ENCODE results near the gene CSF2RB. TPM values are rescaled to one million over a fixed set of nuclear protein-coding genes. Genes with fewer than 3 reads are reported as not detected.

CSF2RB gene
- total and polyA plus RNA-seq, 2 of the 13 experiments (the other 11 are each of a cell fraction or from before 2014, with no cell fraction given) = not detected

DNA sequence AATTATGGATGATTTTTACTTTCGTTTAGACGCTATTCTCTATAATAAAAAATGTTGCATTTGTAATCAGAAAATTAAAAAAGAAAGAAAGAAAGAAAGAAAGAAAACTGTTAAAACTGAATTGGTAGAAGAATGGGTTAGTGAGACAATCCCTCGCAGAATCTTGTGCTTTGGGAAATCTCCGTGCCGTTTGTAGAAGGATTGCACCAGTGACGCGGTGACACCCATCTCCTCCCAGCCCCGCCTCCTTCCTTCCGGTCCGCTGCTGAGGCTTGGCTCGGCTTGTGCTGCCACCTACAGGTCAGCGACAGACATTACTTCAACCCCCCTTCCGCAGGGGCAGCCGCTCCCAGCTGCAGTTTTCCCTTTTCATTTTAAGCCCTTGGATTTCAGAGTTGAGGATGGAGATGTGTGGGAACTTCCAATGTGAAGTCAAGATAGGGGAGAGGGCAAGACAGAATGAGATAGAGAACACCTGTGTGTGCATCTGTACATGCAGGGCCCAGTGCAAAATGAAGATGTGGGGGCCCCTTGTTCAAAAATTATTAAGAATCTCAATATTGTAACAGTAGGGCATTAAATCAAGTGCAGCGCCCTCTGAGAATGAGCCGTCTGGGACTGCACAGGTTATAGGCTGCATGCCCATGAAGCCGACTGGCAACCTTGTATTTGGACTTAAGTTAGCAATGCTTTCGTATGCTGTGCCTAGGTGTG lies 64.7 kb downstream of the CSF2RB start (continued):
- TF ChIP-seq ZNF10 (CRISPR knock-in tag; IDR thresholded peaks at IDR 0.05; ENCODE audit: borderline replicate concordance, low read depth) (no peak), FOXJ3 (CRISPR knock-in tag; IDR thresholded peaks at IDR 0.05; ENCODE audit: borderline replicate concordance) (no peak), HOXA9 (CRISPR knock-in tag; IDR thresholded peaks at IDR 0.05; ENCODE audit: borderline replicate concordance) (no peak), ATF7-NPFF (CRISPR knock-in tag; IDR thresholded peaks at IDR 0.05; ENCODE audit: low read depth) (no peak), ZNF432 (CRISPR knock-in tag; IDR thresholded peaks at IDR 0.05; ENCODE audit: borderline replicate concordance) (no peak), EED (CRISPR knock-in tag; IDR thresholded peaks at IDR 0.05) (no peak), FOXP1 (IDR thresholded peaks at IDR 0.05) (no peak), FOXP1 (CRISPR knock-in tag; IDR thresholded peaks at IDR 0.05) (no peak), JUND (CRISPR knock-in tag; IDR thresholded peaks at IDR 0.05) (no peak), ZBTB7A (CRISPR knock-in tag; IDR thresholded peaks at IDR 0.05) (no peak), ZNF17 (CRISPR knock-in tag; IDR thresholded peaks at IDR 0.05) (no peak), ZNF782 (CRISPR knock-in tag; IDR thresholded peaks at IDR 0.05; ENCODE audit: borderline replicate concordance) (no peak), MIER2 (CRISPR knock-in tag; IDR thresholded peaks at IDR 0.05) (no peak), ZBTB42 (CRISPR knock-in tag; IDR thresholded peaks at IDR 0.05) (no peak)
- TF ChIP-seq, protein P1, sequence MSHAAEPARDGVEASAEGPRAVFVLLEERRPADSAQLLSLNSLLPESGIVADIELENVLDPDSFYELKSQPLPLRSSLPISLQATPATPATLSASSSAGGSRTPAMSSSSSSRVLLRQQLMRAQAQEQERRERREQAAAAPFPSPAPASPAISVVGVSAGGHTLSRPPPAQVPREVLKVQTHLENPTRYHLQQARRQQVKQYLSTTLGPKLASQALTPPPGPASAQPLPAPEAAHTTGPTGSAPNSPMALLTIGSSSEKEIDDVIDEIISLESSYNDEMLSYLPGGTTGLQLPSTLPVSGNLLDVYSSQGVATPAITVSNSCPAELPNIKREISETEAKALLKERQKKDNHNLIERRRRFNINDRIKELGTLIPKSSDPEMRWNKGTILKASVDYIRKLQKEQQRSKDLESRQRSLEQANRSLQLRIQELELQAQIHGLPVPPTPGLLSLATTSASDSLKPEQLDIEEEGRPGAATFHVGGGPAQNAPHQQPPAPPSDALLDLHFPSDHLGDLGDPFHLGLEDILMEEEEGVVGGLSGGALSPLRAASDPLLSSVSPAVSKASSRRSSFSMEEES (CRISPR knock-in tag; IDR thresholded peaks at IDR 0.05) = no peak
- TF ChIP-seq, protein P2, sequence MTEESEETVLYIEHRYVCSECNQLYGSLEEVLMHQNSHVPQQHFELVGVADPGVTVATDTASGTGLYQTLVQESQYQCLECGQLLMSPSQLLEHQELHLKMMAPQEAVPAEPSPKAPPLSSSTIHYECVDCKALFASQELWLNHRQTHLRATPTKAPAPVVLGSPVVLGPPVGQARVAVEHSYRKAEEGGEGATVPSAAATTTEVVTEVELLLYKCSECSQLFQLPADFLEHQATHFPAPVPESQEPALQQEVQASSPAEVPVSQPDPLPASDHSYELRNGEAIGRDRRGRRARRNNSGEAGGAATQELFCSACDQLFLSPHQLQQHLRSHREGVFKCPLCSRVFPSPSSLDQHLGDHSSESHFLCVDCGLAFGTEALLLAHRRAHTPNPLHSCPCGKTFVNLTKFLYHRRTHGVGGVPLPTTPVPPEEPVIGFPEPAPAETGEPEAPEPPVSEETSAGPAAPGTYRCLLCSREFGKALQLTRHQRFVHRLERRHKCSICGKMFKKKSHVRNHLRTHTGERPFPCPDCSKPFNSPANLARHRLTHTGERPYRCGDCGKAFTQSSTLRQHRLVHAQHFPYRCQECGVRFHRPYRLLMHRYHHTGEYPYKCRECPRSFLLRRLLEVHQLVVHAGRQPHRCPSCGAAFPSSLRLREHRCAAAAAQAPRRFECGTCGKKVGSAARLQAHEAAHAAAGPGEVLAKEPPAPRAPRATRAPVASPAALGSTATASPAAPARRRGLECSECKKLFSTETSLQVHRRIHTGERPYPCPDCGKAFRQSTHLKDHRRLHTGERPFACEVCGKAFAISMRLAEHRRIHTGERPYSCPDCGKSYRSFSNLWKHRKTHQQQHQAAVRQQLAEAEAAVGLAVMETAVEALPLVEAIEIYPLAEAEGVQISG (CRISPR knock-in tag; IDR thresholded peaks at IDR 0.05) = peak; percentile 61
- TF ChIP-seq, protein P3, sequence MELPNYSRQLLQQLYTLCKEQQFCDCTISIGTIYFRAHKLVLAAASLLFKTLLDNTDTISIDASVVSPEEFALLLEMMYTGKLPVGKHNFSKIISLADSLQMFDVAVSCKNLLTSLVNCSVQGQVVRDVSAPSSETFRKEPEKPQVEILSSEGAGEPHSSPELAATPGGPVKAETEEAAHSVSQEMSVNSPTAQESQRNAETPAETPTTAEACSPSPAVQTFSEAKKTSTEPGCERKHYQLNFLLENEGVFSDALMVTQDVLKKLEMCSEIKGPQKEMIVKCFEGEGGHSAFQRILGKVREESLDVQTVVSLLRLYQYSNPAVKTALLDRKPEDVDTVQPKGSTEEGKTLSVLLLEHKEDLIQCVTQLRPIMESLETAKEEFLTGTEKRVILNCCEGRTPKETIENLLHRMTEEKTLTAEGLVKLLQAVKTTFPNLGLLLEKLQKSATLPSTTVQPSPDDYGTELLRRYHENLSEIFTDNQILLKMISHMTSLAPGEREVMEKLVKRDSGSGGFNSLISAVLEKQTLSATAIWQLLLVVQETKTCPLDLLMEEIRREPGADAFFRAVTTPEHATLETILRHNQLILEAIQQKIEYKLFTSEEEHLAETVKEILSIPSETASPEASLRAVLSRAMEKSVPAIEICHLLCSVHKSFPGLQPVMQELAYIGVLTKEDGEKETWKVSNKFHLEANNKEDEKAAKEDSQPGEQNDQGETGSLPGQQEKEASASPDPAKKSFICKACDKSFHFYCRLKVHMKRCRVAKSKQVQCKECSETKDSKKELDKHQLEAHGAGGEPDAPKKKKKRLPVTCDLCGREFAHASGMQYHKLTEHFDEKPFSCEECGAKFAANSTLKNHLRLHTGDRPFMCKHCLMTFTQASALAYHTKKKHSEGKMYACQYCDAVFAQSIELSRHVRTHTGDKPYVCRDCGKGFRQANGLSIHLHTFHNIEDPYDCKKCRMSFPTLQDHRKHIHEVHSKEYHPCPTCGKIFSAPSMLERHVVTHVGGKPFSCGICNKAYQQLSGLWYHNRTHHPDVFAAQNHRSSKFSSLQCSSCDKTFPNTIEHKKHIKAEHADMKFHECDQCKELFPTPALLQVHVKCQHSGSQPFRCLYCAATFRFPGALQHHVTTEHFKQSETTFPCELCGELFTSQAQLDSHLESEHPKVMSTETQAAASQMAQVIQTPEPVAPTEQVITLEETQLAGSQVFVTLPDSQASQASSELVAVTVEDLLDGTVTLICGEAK (IDR thresholded peaks at IDR 0.05) = no peak
- TF ChIP-seq, protein P3 (CRISPR knock-in tag; IDR thresholded peaks at IDR 0.05) = no peak

Measured in HepG2 (cell line).